ENCODE data around the gene PTGFRN. TPM values are rescaled to one million over a fixed set of nuclear protein-coding genes. Genes with fewer than 3 reads are reported as not detected.

PTGFRN gene
- total and polyA plus RNA-seq, 2 of the 8 experiments (the other 6 are each of a cell fraction or from before 2014, with no cell fraction given), result 13.0 to 32.6 TPM

DNA sequence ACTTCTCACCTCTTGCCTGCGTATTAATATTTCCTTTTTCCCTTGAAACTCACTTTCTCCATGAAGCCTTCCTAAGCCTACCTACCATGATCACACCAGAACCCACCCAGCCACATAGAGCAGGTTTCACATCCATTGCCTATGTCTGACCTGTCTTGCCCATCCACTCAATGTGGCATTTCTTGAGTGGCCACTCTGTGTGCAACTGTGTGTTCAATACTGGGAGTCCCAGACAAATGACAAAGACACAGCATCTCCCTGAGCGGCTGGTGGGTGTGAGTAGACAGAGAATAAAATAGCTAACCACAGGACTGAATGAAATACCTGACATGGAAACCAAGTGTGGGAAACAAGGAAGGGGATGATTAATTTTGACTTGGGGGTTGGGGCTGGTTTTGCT, 3.1 kb downstream of the PTGFRN start:
- H4K91ac ChIP-seq (replicated peaks; ENCODE audit: insufficient read length, low read length), result no peak overlapping the region
- peaks cover 9% of the 10 kb centered on the region for H3K23me2 ChIP-seq (ENCODE audit: low read depth, low read length)
- H4K5ac ChIP-seq (ENCODE audit: insufficient read length, low read depth, low read length), result no peak overlapping the region
- no peak overlapping the region for H3K4me3 ChIP-seq (ENCODE audit: extremely low read depth in 1 of 4, insufficient read depth in 2 of 4, low read depth in 3 of 4, low read length in 4 of 4)
- no peak overlapping the region for H3K23ac ChIP-seq (ENCODE audit: insufficient read length)
- ChIA-PET CTCF (ENCODE audit: partially characterized antibody) (interaction anchor here (1.1 to 1.7 kb wide), 2 partner anchors 22 to 36 kb away, joined by 3 to 5 read pairs; no protein-coding TSS in a partner anchor), POLR2A (ENCODE audit: partially characterized antibody) (interaction anchor here (0.6 kb wide), 1 partner anchor 125 kb away, joined by 4 read pairs; no protein-coding TSS in a partner anchor)
- no peak overlapping the region for H3K27ac ChIP-seq (ENCODE audit: low read depth, low read length)
- no peak overlapping the region for H2BK120ac ChIP-seq (replicated peaks; ENCODE audit: low read depth, low read length)
- peaks cover 12 to 72% of the 10 kb centered on the region in 2 experiments for H3K79me2 ChIP-seq (ENCODE audit: control insufficient read depth in 1 of 2, insufficient read depth in 2 of 2, low read length in 2 of 2)
- H2BK20ac ChIP-seq (ENCODE audit: low read length), result no peak overlapping the region
- H2BK12ac ChIP-seq (ENCODE audit: low read depth, low read length), result no peak overlapping the region
- no peaks in the 10 kb centered on the region for H3K27me3 ChIP-seq (replicated peaks in 1 of 4; ENCODE audit: control insufficient read depth in 3 of 4, extremely low read depth in 1 of 4, insufficient read depth in 3 of 4, low read length in 3 of 4)
- H3K18ac ChIP-seq (ENCODE audit: extremely low read depth, low read length), result no peak overlapping the region
- 85% methylated on average over 2 of the region's 2 CpGs; no CpG with 5 or more reads in 1 of the 2 experiments for WGBS, 2 experiments (ENCODE audit: extremely low coverage in 1 of 2, insufficient coverage in 1 of 2, insufficient read length in 1 of 2, insufficient replicate concordance in 2 of 2, low coverage in 1 of 2, low lambda C conversion rate in 2 of 2, missing lambda C conversion rate in 1 of 2)
- H2AFZ ChIP-seq (ENCODE audit: low read length), result no peak overlapping the region
- H3K9ac ChIP-seq (replicated peaks in 1 of 4; ENCODE audit: extremely low read depth in 1 of 4, low read depth in 3 of 4, low read length in 3 of 4), result no peak overlapping the region
- FAIRE-seq (no peak), DNase-seq (ENCODE audit: low read depth in 1 of 2, low spot score in 2 of 2) (no peak)
- H3K36me3 ChIP-seq (ENCODE audit: control insufficient read depth in 2 of 4, insufficient read depth in 4 of 4, low read length in 3 of 4), result no peaks in the 10 kb centered on the region
- H3K56ac ChIP-seq (replicated peaks; ENCODE audit: insufficient read length, low read depth, low read length), result no peak overlapping the region
- H3K4me1 ChIP-seq (replicated peaks in 1 of 4; ENCODE audit: control insufficient read depth in 3 of 4, insufficient read depth in 4 of 4, low read length in 3 of 4), result peaks cover 0 to 18% (median 15%) of the 10 kb centered on the region in 4 experiments; a peak in 5 of 7 replicates
- H3K79me1 ChIP-seq (ENCODE audit: low read depth, low read length), result peaks cover 22% of the 10 kb centered on the region
- H3K14ac ChIP-seq (ENCODE audit: insufficient read length), result no peak overlapping the region
- H3K9me3 ChIP-seq (ENCODE audit: insufficient read depth in 2 of 2, low read depth in 1 of 2, low read length in 1 of 2), result no peaks in the 10 kb centered on the region
- no peak overlapping the region for H2BK5ac ChIP-seq (ENCODE audit: low read depth, low read length)
- H3K4me2 ChIP-seq (ENCODE audit: insufficient read depth in 1 of 2, low read depth in 2 of 2, low read length in 2 of 2), result no peak overlapping the region; a peak in 1 of 4 replicates
- no peak overlapping the region for H3K4ac ChIP-seq (replicated peaks; ENCODE audit: insufficient read length, low read depth, low read length)
- H2BK15ac ChIP-seq (ENCODE audit: low read length), result no peak overlapping the region
- H4K8ac ChIP-seq (ENCODE audit: extremely low read depth, insufficient read depth, low read length), result no peak overlapping the region
- no peak overlapping the region for H2AK5ac ChIP-seq (ENCODE audit: low read depth, low read length)
- H4K20me1 ChIP-seq (replicated peaks in 1 of 2; ENCODE audit: control insufficient read depth in 1 of 2, insufficient read depth in 2 of 2, low read length in 2 of 2), result peaks cover 0 to 6% of the 10 kb centered on the region in 2 experiments
- no peak for TF ChIP-seq BCL11A (IDR thresholded peaks at IDR 0.05; ENCODE audit: low read depth in 2 of 2, low read length in 2 of 2)
- no peak for TF ChIP-seq EGR1 (IDR thresholded peaks at IDR 0.05; ENCODE audit: borderline replicate concordance, low read depth, low read length)

Measured in H1 (cell line).